ENCODE measurements around the gene APLF.

DNA sequence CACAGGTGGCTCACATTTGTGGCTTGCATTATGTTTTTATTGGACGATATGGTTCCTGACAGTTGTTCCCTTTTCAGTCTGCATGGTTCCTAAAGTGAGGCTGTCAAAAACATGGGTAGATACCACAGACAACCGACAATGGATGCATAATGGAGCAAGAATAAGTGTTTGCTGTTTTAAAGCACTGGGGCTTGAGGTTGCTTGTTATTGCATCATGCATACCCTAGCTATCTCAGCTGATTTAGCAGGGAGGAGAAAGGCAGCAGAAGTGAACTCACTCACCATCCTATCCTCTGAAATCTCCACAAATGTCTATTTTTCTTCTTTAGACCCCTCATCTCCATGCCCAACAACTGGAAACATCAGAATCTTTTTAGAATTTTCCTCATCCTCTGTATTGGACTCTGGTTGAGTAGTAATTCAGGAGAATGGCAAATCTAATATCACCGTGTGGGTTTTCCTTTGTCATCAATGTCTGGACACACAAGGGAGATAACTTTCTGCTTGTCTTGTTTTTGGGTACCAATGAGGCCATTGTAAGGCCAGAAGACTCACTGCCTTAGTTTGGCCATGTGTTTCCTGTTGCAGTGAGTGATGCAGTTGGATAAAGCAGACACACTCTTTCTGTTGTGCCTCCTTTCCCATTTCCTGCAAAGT lies 47.0 kb upstream of the APLF start:
- TF ChIP-seq, protein P1, sequence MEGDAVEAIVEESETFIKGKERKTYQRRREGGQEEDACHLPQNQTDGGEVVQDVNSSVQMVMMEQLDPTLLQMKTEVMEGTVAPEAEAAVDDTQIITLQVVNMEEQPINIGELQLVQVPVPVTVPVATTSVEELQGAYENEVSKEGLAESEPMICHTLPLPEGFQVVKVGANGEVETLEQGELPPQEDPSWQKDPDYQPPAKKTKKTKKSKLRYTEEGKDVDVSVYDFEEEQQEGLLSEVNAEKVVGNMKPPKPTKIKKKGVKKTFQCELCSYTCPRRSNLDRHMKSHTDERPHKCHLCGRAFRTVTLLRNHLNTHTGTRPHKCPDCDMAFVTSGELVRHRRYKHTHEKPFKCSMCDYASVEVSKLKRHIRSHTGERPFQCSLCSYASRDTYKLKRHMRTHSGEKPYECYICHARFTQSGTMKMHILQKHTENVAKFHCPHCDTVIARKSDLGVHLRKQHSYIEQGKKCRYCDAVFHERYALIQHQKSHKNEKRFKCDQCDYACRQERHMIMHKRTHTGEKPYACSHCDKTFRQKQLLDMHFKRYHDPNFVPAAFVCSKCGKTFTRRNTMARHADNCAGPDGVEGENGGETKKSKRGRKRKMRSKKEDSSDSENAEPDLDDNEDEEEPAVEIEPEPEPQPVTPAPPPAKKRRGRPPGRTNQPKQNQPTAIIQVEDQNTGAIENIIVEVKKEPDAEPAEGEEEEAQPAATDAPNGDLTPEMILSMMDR (IDR thresholded peaks at IDR 0.05) = no peak
- TF ChIP-seq POLR2A (IDR thresholded peaks at IDR 0.05) (no peak), EP300 (IDR thresholded peaks at IDR 0.05) (no peak)

Data from tibial nerve (tissue), 4 donors.